ENCODE data around the gene ACP2. TPM values are rescaled to one million over a fixed set of nuclear protein-coding genes. Genes with fewer than 3 reads are reported as not detected.

Gene ACP2
- total RNA-seq, 6 experiments from 2014 or later: 33.4 to 37.4 (median 36.1) TPM

GRCh38 chr11:47220401-47220821, 28.2 kb downstream of the ACP2 start:
- H3K4me1 Mint-ChIP-seq (ENCODE audit: low read depth): peaks cover 45% of the 10 kb centered on the region
- peaks cover 3% of the 10 kb centered on the region; the same call in 1 of the 2 replicates for H3K27me3 Mint-ChIP-seq (ENCODE audit: insufficient read depth)
- peak overlapping the region; percentile 29 for H3K4me3 Mint-ChIP-seq
- peaks cover 18% of the 10 kb centered on the region for H3K36me3 Mint-ChIP-seq (ENCODE audit: low read depth)
- no peak for TF ChIP-seq CTCF (IDR thresholded peaks at IDR 0.05)
- peak; percentile 69 for DNase-seq
- no peaks in the 10 kb centered on the region for H3K9me3 Mint-ChIP-seq
- H3K27ac Mint-ChIP-seq: peak overlapping the region; percentile 82

GRCh38 chr11:47216121-47216798, 32.4 kb downstream of the ACP2 start:
- no peaks in the 10 kb centered on the region for H3K9me3 Mint-ChIP-seq
- peaks cover 5% of the 10 kb centered on the region for H3K27me3 Mint-ChIP-seq (ENCODE audit: insufficient read depth)

GRCh38 chr11:47215366-47215910, 33.2 kb downstream of the ACP2 start:
- H3K36me3 Mint-ChIP-seq (ENCODE audit: low read depth): peaks cover 14% of the 10 kb centered on the region
- H3K4me3 Mint-ChIP-seq: peak overlapping the region; percentile 91
- peaks cover 6% of the 10 kb centered on the region for H3K27me3 Mint-ChIP-seq (ENCODE audit: insufficient read depth)
- H3K9me3 Mint-ChIP-seq: no peaks in the 10 kb centered on the region
- peaks cover 49% of the 10 kb centered on the region for H3K4me1 Mint-ChIP-seq (ENCODE audit: low read depth)
- peak overlapping the region; percentile 84 for H3K27ac Mint-ChIP-seq
- TF ChIP-seq CTCF (IDR thresholded peaks at IDR 0.05): no peak
- no peak for DNase-seq

More at GRCh38 chr11:47216121-47216798, 32.4 kb downstream of the ACP2 start:
- TF ChIP-seq CTCF (IDR thresholded peaks at IDR 0.05): peak; percentile 20
- peaks cover 14% of the 10 kb centered on the region for H3K36me3 Mint-ChIP-seq (ENCODE audit: low read depth)
- H3K27ac Mint-ChIP-seq: peak overlapping the region; percentile 84
- peak; percentile 85 for DNase-seq
- peaks cover 54% of the 10 kb centered on the region for H3K4me1 Mint-ChIP-seq (ENCODE audit: low read depth)
- H3K4me3 Mint-ChIP-seq: peak overlapping the region; percentile 91

- peak overlapping the region; percentile 91 for H3K4me3 Mint-ChIP-seq
- no peak for TF ChIP-seq CTCF (IDR thresholded peaks at IDR 0.05)
- H3K27me3 Mint-ChIP-seq (ENCODE audit: insufficient read depth): peaks cover 6% of the 10 kb centered on the region
- peak; percentile 62 for DNase-seq
- H3K27ac Mint-ChIP-seq: peak overlapping the region; percentile 94
- no peaks in the 10 kb centered on the region for H3K9me3 Mint-ChIP-seq
- peaks cover 14% of the 10 kb centered on the region for H3K36me3 Mint-ChIP-seq (ENCODE audit: low read depth)
- H3K4me1 Mint-ChIP-seq (ENCODE audit: low read depth): peaks cover 37% of the 10 kb centered on the region
Measured at GRCh38 chr11:47213950-47214565, 34.6 kb downstream of the ACP2 start.

- no peak for DNase-seq
- H3K27me3 Mint-ChIP-seq (ENCODE audit: insufficient read depth): peaks cover 3% of the 10 kb centered on the region
- H3K4me3 Mint-ChIP-seq: no peak overlapping the region
- TF ChIP-seq CTCF (IDR thresholded peaks at IDR 0.05): no peak
- no peaks in the 10 kb centered on the region for H3K9me3 Mint-ChIP-seq
- H3K27ac Mint-ChIP-seq: no peak overlapping the region
- H3K4me1 Mint-ChIP-seq (ENCODE audit: low read depth): peaks cover 29% of the 10 kb centered on the region
- peaks cover 7% of the 10 kb centered on the region for H3K36me3 Mint-ChIP-seq (ENCODE audit: low read depth)
Measured at GRCh38 chr11:47212938-47213337, 35.7 kb downstream of the ACP2 start.

Data from HFFc6 (cell line).